IMR-90 (cell line): ENCODE results near the gene BCL2. TPM values are rescaled to one million over a fixed set of nuclear protein-coding genes. Genes with fewer than 3 reads are reported as not detected.

Experiments used
- ATAC-seq: fragments of 200-7000 bp; cut with Tn5 transposase; 2 replicates; pipeline ENCODE4 v1.9.1; 2020; ENCODE audit warnings: low read depth, mild to moderate bottlenecking, moderate library complexity
- BruUV-seq: library from RNA; stranded (reverse); fragments of 400-500 nt; replicated peaks from 2 replicates; lab custom pipeline; 2021; lab: Mats Ljungman, UMichigan
- CTCF ChIA-PET: fragments of 300-600 bp; formaldehyde crosslinking; extraction: SDS; loops from one replicate; lab custom pipeline; 2021; ENCODE audit warnings: antibody characterized with exemption; lab: Yijun Ruan, JAX
- POLR2A ChIA-PET: fragments of 300-600 bp; sonication (Branson Sonifier 250); formaldehyde crosslinking; loops from one replicate; lab custom pipeline; 2022; ENCODE audit warnings: antibody characterized with exemption; ENCODE audit not compliant: unreplicated experiment; lab: Charles Lee
- DNase-seq: peaks from one replicate; pipeline ENCODE4 v3.0.0; 2013
- H2AFZ ChIP-seq: replicated peaks from 2 replicates; pipeline ENCODE3; 2013; ENCODE audit warnings: low read length, mild to moderate bottlenecking; ENCODE audit not compliant: poor library complexity
- H2AK5ac ChIP-seq: 2 replicates; pipeline ENCODE4 v1.6.1; 2013; ENCODE audit warnings: low read depth, low read length, inconsistent platforms
- H2AK9ac ChIP-seq: replicated peaks from 2 replicates; pipeline ENCODE3; 2013; ENCODE audit warnings: mild to moderate bottlenecking, low read depth, low read length, moderate library complexity; ENCODE audit not compliant: poor library complexity
- H2BK120ac ChIP-seq: 2 replicates; pipeline ENCODE4 v1.6.1; 2013; ENCODE audit warnings: low read depth, low read length, inconsistent platforms
- H2BK15ac ChIP-seq: 3 replicates; pipeline ENCODE4 v1.6.1; 2013; ENCODE audit warnings: low read depth, low read length, inconsistent platforms
- H2BK20ac ChIP-seq: 2 replicates; pipeline ENCODE4 v1.6.1; 2013; ENCODE audit warnings: low read depth, mild to moderate bottlenecking, inconsistent platforms, low read length, moderate library complexity
- H2BK5ac ChIP-seq: 2 replicates; pipeline ENCODE4 v1.6.1; 2013; ENCODE audit warnings: mild to moderate bottlenecking, low read depth, low read length, inconsistent platforms; ENCODE audit not compliant: poor library complexity, severe bottlenecking
- H3K14ac ChIP-seq: replicated peaks from 2 replicates; pipeline ENCODE4 v1.6.1; 2013; ENCODE audit warnings: low read depth, low read length, inconsistent platforms
- H3K18ac ChIP-seq: 2 replicates; pipeline ENCODE4 v1.6.1; 2013; ENCODE audit warnings: low read depth, low read length, control low read depth
- H3K23ac ChIP-seq: 2 replicates; pipeline ENCODE4 v1.6.1; 2013; ENCODE audit warnings: low read depth, low read length, inconsistent platforms
- H3K27ac ChIP-seq: 2 replicates; pipeline ENCODE4 v1.5.1; 2013; ENCODE audit warnings: mild to moderate bottlenecking, control low read depth, low read length; ENCODE audit not compliant: insufficient read depth
- H3K27me3 ChIP-seq: 2 replicates; pipeline ENCODE4 v1.6.1; 2013; ENCODE audit warnings: low read length; ENCODE audit not compliant: control insufficient read depth, insufficient read depth
- H3K36me3 ChIP-seq: 2 replicates; pipeline ENCODE4 v1.6.1; 2013; ENCODE audit warnings: low read length, mixed read lengths; ENCODE audit not compliant: control insufficient read depth, insufficient read depth
- H3K4ac ChIP-seq: 2 replicates; pipeline ENCODE4 v1.6.1; 2013; ENCODE audit warnings: low read depth, low read length, inconsistent platforms
- H3K4me1 ChIP-seq: 2 replicates; pipeline ENCODE4 v1.6.1; 2013; ENCODE audit warnings: low read length, mixed read lengths; ENCODE audit not compliant: control insufficient read depth, insufficient read depth
- H3K4me2 ChIP-seq: 2 replicates; pipeline ENCODE4 v1.6.1; 2013; ENCODE audit warnings: low read depth, mild to moderate bottlenecking, control low read depth, low read length, moderate library complexity
- H3K4me3 ChIP-seq: 2 replicates; pipeline ENCODE4 v1.5.1; 2013; ENCODE audit warnings: low read depth, mild to moderate bottlenecking, control low read depth, low read length, moderate library complexity; ENCODE audit not compliant: insufficient read depth
- H3K56ac ChIP-seq: 2 replicates; pipeline ENCODE4 v1.6.1; 2013; ENCODE audit warnings: low read length, inconsistent platforms; ENCODE audit not compliant: insufficient read depth; ENCODE audit errors: extremely low read depth
- H3K79me1 ChIP-seq, 2 experiments: 2 replicates each; pipeline ENCODE4 v1.6.1; 2013; ENCODE audit warnings: low read length in 2 of 2, inconsistent platforms in 1 of 2, low read depth in 1 of 2
- H3K9ac ChIP-seq: 2 replicates; pipeline ENCODE4 v1.6.1; 2013; ENCODE audit warnings: low read depth, low read length, control low read depth
- H3K9me1 ChIP-seq: 2 replicates; pipeline ENCODE4 v1.6.1; 2013; ENCODE audit warnings: low read length, inconsistent platforms; ENCODE audit not compliant: insufficient read depth
- H3K9me3 ChIP-seq: 2 replicates; pipeline ENCODE4 v1.6.1; 2013; ENCODE audit warnings: low read length; ENCODE audit not compliant: control insufficient read depth, insufficient read depth
- H4K20me1 ChIP-seq: 2 replicates; pipeline ENCODE4 v1.6.1; 2013; ENCODE audit warnings: low read length, inconsistent platforms; ENCODE audit not compliant: insufficient read depth
- H4K5ac ChIP-seq: 2 replicates; pipeline ENCODE4 v1.6.1; 2013; ENCODE audit warnings: mild to moderate bottlenecking, low read depth, low read length, control low read depth
- H4K8ac ChIP-seq, 2 experiments: 2 replicates each; pipeline ENCODE4 v1.6.1; 2013; ENCODE audit warnings: low read depth in 2 of 2, low read length in 2 of 2, control low read depth in 1 of 2, inconsistent platforms in 1 of 2
- H4K91ac ChIP-seq: 2 replicates; pipeline ENCODE4 v1.6.1; 2013; ENCODE audit warnings: low read depth, low read length, inconsistent platforms; ENCODE audit not compliant: insufficient read depth
- ELK1 ChIP-seq: fragments of 150-350 bp; IDR thresholded peaks from 2 replicates; pipeline ENCODE4 v1.6.1; 2016; ENCODE audit warnings: low read depth, mild to moderate bottlenecking, low read length, moderate library complexity, borderline replicate concordance
- MAFK ChIP-seq: IDR thresholded peaks from 2 replicates; pipeline ENCODE4 v1.6.1; 2012; ENCODE audit warnings: low read depth, low read length, improper control_type of control experiment
- WGBS, 2 experiments: methylation state at CpG; one replicate each; pipeline versions ENCODE4 v1.1.5 to v1.1.7; 2013; ENCODE audit warnings: missing lambda C conversion rate in 2 of 2; ENCODE audit not compliant: insufficient read length in 1 of 2; ENCODE audit errors: extremely low coverage in 2 of 2; 5-methylcytosine and 5-hydroxymethylcytosine counted together
- dilution Hi-C: fragments of 300-500 bp; cut with HindIII; formaldehyde crosslinking; loops from one replicate; pipeline ENCODE4 v1.14.3; 2018; ENCODE audit warnings: low sequenced_read_pairs; ENCODE audit not compliant: unreplicated experiment
- in situ Hi-C: fragments of 300-500 bp; cut with MboI; formaldehyde crosslinking; loops from 3 replicates; pipeline ENCODE4 v1.14.3; 2019; ENCODE audit warnings: low sequenced_read_pairs, inconsistent platforms, mixed read lengths
- intact Hi-C: fragments of 100-400 bp; cut with micrococcal nuclease; formaldehyde crosslinking; loops from 2 replicates; pipeline ENCODE4 v1.10.0; 2022
- polyA plus RNA-seq, 3 experiments: library from polyadenylated mRNA; depleted of rRNA; stranded (reverse); fragments of >200 nt; gene quantifications; 2 replicates each; pipeline ENCODE4 v1.2.3, GENCODE V29; 2012; ENCODE audit warnings: low replicate concordance in 1 of 3
- total RNA-seq: library from RNA; depleted of rRNA; stranded (reverse); fragments of >200 nt; gene quantifications from 2 replicates; pipeline ENCODE4 v1.2.3, GENCODE V29; 2012

Gene BCL2
- total and polyA plus RNA-seq, 2 of the 4 experiments (the other 2 are of a cell fraction) = 0.24 to 0.54 TPM

GRCh38 chr18:63298400-63299365, 20.9 kb downstream of the BCL2 start:
- no peak overlapping the region for H3K56ac ChIP-seq
- H3K79me1 ChIP-seq = no peaks in the 10 kb centered on the region
- H2AFZ ChIP-seq = no peak overlapping the region
- 96% methylated on average over 4 of the region's 9 CpGs; no CpG with 5 or more reads in 1 of the 2 experiments for WGBS, 2 experiments
- ATAC-seq = no peak
- CTCF ChIA-PET = interaction anchor here (1.2 kb wide), 1 partner anchor 177 kb away, joined by 3 read pairs; no protein-coding TSS in a partner anchor
- no peak overlapping the region for H4K5ac ChIP-seq
- H3K14ac ChIP-seq = no peak overlapping the region
- H3K4me2 ChIP-seq = no peak overlapping the region
- no peak overlapping the region for H3K18ac ChIP-seq
- no peak overlapping the region for H3K27ac ChIP-seq
- H3K23ac ChIP-seq = no peak overlapping the region
- no peak overlapping the region for H2BK120ac ChIP-seq
- TF ChIP-seq ELK1 (no peak), MAFK (peak; percentile 26; the same call in 1 of the 2 replicates)
- intact Hi-C loops (no loop called here), in situ Hi-C loops (no loop called here), dilution Hi-C loops (no loop called here)
- H3K4me1 ChIP-seq = no peaks in the 10 kb centered on the region; the same call in 1 of the 2 replicates
- H3K27me3 ChIP-seq = peaks cover 2% of the 10 kb centered on the region; the same call in 1 of the 2 replicates
- no peak overlapping the region for H3K4me3 ChIP-seq
- no peak overlapping the region for H2AK5ac ChIP-seq
- no peak overlapping the region for H4K91ac ChIP-seq
- no peak overlapping the region for H3K4ac ChIP-seq
- H3K36me3 ChIP-seq = no peaks in the 10 kb centered on the region
- no peaks in the 10 kb centered on the region for H4K20me1 ChIP-seq
- no peak overlapping the region for H4K8ac ChIP-seq
- POLR2A ChIA-PET = no interaction called here
- no peak overlapping the region for H2AK9ac ChIP-seq
- H3K9me1 ChIP-seq = no peaks in the 10 kb centered on the region; the same call in 1 of the 2 replicates
- no peak overlapping the region for H2BK20ac ChIP-seq
- H2BK15ac ChIP-seq = no peak overlapping the region
- no peak overlapping the region for H3K9ac ChIP-seq
- no peak for DNase-seq
- no peaks in the 10 kb centered on the region for H3K9me3 ChIP-seq
- no peak overlapping the region for H2BK5ac ChIP-seq
- no TSS peak for BruUV-seq
